Mesenchymal stem cell (in vitro differentiated cells and primary cell): ENCODE measurements around the gene GTF2F1.

Experiments
- DNase-seq: peaks from one replicate; pipeline ENCODE4 v3.0.0-alpha.2; 2013
- H2AFZ ChIP-seq: one replicate; pipeline ENCODE4 v1.6.1; 2013; ENCODE audit warnings: low read depth, mild to moderate bottlenecking, control low read depth, inconsistent platforms, low read length, moderate library complexity
- H2AK5ac ChIP-seq: 2 replicates; pipeline ENCODE4 v1.6.1; 2013; ENCODE audit warnings: low read length, moderate library complexity, mild to moderate bottlenecking, inconsistent platforms; ENCODE audit not compliant: severe bottlenecking
- H2BK120ac ChIP-seq: one replicate; pipeline ENCODE4 v1.6.1; 2013; ENCODE audit warnings: low read depth, mild to moderate bottlenecking, inconsistent platforms, low read length, moderate library complexity
- H2BK12ac ChIP-seq, 2 experiments: one replicate each; pipeline ENCODE4 v1.6.1; 2013; ENCODE audit warnings: inconsistent platforms in 2 of 2, low read length in 2 of 2, mild to moderate bottlenecking in 2 of 2, moderate library complexity in 2 of 2, control low read depth in 1 of 2
- H2BK15ac ChIP-seq: one replicate; pipeline ENCODE4 v1.6.1; 2013; ENCODE audit warnings: mild to moderate bottlenecking, low read depth, inconsistent platforms; ENCODE audit not compliant: poor library complexity, severe bottlenecking
- H2BK5ac ChIP-seq: 2 replicates; pipeline ENCODE4 v1.6.1; 2013; ENCODE audit warnings: low read depth, mild to moderate bottlenecking, low read length, control low read depth, inconsistent platforms; ENCODE audit not compliant: poor library complexity, severe bottlenecking
- H3K14ac ChIP-seq, 2 experiments: one replicate each; pipeline ENCODE4 v1.6.1; 2013; ENCODE audit warnings: inconsistent platforms in 2 of 2, low read length in 2 of 2, control low read depth in 1 of 2, mild to moderate bottlenecking in 1 of 2, moderate library complexity in 1 of 2
- H3K18ac ChIP-seq, 2 experiments: one replicate each; pipeline ENCODE4 v1.6.1; 2013; ENCODE audit warnings: inconsistent platforms in 2 of 2, low read length in 2 of 2, control low read depth in 1 of 2, low read depth in 1 of 2, mild to moderate bottlenecking in 1 of 2
- H3K23ac ChIP-seq, 2 experiments: one replicate each; pipeline ENCODE4 v1.6.1; 2013; ENCODE audit warnings: inconsistent platforms in 2 of 2, low read length in 2 of 2, mild to moderate bottlenecking in 2 of 2, moderate library complexity in 2 of 2, control low read depth in 1 of 2
- H3K27ac ChIP-seq: 2 replicates; pipeline ENCODE4 v1.5.1; 2013; ENCODE audit warnings: mild to moderate bottlenecking, moderate library complexity, low read length, control low read depth, inconsistent platforms; ENCODE audit not compliant: poor library complexity, severe bottlenecking
- H3K27me3 ChIP-seq, 2 experiments: 2 replicates each; pipeline versions ENCODE4 v1.6.1 to v1.7.0; 2013; ENCODE audit warnings: low read length in 2 of 2, mild to moderate bottlenecking in 2 of 2, moderate library complexity in 2 of 2, control low read depth in 1 of 2, inconsistent platforms in 1 of 2; ENCODE audit not compliant: control insufficient read depth in 1 of 2, insufficient read depth in 1 of 2
- H3K36me3 ChIP-seq, 2 experiments: 2 replicates each; pipeline versions ENCODE4 v1.6.1 to v1.7.0; 2013; ENCODE audit warnings: low read length in 2 of 2, control low read depth in 1 of 2, inconsistent platforms in 1 of 2, low read depth in 1 of 2, mild to moderate bottlenecking in 1 of 2; ENCODE audit not compliant: insufficient read depth in 2 of 2, control insufficient read depth in 1 of 2
- H3K4ac ChIP-seq, 2 experiments: one replicate each; pipeline ENCODE4 v1.6.1; 2013; ENCODE audit warnings: inconsistent platforms in 2 of 2, low read length in 2 of 2, mild to moderate bottlenecking in 2 of 2, moderate library complexity in 2 of 2, control low read depth in 1 of 2, low read depth in 1 of 2
- H3K4me1 ChIP-seq: 2 replicates; pipeline ENCODE4 v1.6.1; 2013; ENCODE audit warnings: low read depth, low read length, control low read depth; ENCODE audit not compliant: control insufficient read depth, insufficient read depth
- H3K4me2 ChIP-seq: 2 replicates; pipeline ENCODE4 v1.6.1; 2013; ENCODE audit warnings: low read length, mild to moderate bottlenecking, inconsistent platforms; ENCODE audit not compliant: poor library complexity, severe bottlenecking
- H3K4me3 ChIP-seq, 2 experiments: 2 replicates each; pipeline versions ENCODE4 v1.5.1 to v1.7.0; 2013; ENCODE audit warnings: low read length in 2 of 2, mild to moderate bottlenecking in 2 of 2, control low read depth in 1 of 2, low read depth in 1 of 2; ENCODE audit not compliant: insufficient read depth in 1 of 2
- H3K79me1 ChIP-seq: replicated peaks from 2 replicates; pipeline ENCODE4 v1.6.1; 2013; ENCODE audit warnings: mild to moderate bottlenecking, control low read depth, low read length, inconsistent platforms; ENCODE audit not compliant: poor library complexity, severe bottlenecking
- H3K9ac ChIP-seq: 2 replicates; pipeline ENCODE4 v1.7.0; 2013; ENCODE audit warnings: mild to moderate bottlenecking, low read length, moderate library complexity
- H3K9me3 ChIP-seq: 2 replicates; pipeline ENCODE4 v1.7.0; 2013; ENCODE audit warnings: mild to moderate bottlenecking, low read length; ENCODE audit not compliant: control insufficient read depth
- H4K8ac ChIP-seq: one replicate; pipeline ENCODE4 v1.6.1; 2013; ENCODE audit warnings: inconsistent platforms, mild to moderate bottlenecking, low read length, moderate library complexity
- H4K91ac ChIP-seq: one replicate; pipeline ENCODE4 v1.6.1; 2013; ENCODE audit warnings: mild to moderate bottlenecking, low read length, inconsistent platforms
- WGBS: methylation state at CpG from one replicate; pipeline ENCODE4 v1.1.7; 2013; ENCODE audit warnings: mixed read lengths; 5-methylcytosine and 5-hydroxymethylcytosine counted together

GTF2F1 gene

DNA sequence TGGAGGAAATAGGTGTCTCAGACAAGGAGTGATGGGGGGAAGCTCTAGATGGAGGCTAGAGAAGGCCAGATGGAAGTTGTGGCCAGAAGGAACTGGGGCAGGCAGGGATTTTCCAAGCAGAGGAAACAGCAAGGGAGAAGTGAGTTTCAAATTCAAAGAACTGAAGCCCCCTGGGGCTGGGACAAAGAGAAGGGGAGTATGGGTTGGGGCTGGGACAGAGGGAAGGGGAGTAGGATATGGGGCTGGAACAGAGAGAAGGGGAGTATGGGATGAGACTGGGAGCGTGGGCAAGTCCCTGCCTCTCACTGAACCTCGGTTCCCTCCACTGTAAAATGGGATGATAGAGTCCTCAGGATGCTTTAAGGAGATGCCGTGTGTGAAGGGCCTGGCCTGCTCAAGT, 1.9 kb upstream of the GTF2F1 start:
- H3K4me1 ChIP-seq, result peaks cover 12% of the 10 kb centered on the region
- H2BK12ac ChIP-seq, result peak overlapping the region in 1 of 2 experiments; percentile 83
- no peaks in the 10 kb centered on the region for H3K27me3 ChIP-seq
- no peak overlapping the region for H3K4ac ChIP-seq
- no peak overlapping the region for H3K4me2 ChIP-seq
- H2AFZ ChIP-seq, result no peak overlapping the region
- no peak overlapping the region for H4K91ac ChIP-seq
- H3K18ac ChIP-seq, result no peak overlapping the region
- no peak overlapping the region for H3K27ac ChIP-seq
- no peak overlapping the region for H2BK15ac ChIP-seq
- H2AK5ac ChIP-seq, result no peak overlapping the region
- no peak for DNase-seq
- peaks cover 13 to 14% of the 10 kb centered on the region in 2 experiments for H3K36me3 ChIP-seq
- H3K9me3 ChIP-seq, result no peaks in the 10 kb centered on the region
- 96% methylated on average over 3 of the region's 3 CpGs for WGBS
- H3K79me1 ChIP-seq, result peaks cover 14% of the 10 kb centered on the region
- H3K9ac ChIP-seq, result no peak overlapping the region
- no peak overlapping the region for H3K4me3 ChIP-seq
- no peak overlapping the region for H4K8ac ChIP-seq
- peak overlapping the region; percentile 45 for H2BK120ac ChIP-seq
- H3K23ac ChIP-seq, result no peak overlapping the region
- no peak overlapping the region for H2BK5ac ChIP-seq
- no peak overlapping the region for H3K14ac ChIP-seq

DNA sequence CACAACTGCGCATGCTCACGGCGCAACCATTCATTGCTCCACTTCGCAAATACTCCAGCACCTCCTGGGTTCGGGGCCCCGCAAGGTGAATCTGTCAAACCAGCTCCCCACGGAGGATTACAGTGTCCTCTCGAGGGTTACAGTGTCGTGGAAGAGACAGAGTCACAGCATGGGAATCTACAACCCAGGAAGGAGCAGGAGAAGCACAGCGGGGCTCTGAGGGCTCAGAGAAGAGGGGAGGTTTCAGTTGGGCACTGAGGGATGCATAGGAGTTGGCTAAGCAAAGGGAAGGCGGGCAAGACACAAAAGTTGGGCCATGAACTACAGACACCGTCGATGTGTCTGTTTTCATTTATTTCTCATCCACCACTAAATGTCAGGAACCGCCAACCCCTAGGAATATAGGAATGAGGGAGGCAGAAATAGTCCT, 1.0 kb upstream of the GTF2F1 start:
- Histone ChIP-seq H2BK5ac (peak overlapping the region; percentile 63), H3K36me3 (peaks cover 19 to 21% of the 10 kb centered on the region in 2 experiments), H2BK120ac (no peak overlapping the region), H3K9ac (peak overlapping the region; percentile 96), H2BK15ac (peak overlapping the region; percentile 55), H3K14ac (peak overlapping the region in 1 of 2 experiments; percentile 69), H3K23ac (no peak overlapping the region), H2AK5ac (peak overlapping the region; percentile 17), H3K18ac (peak overlapping the region; percentile 85 to 99), H3K4me3 (peak overlapping the region; percentile 93 to 96), H3K4me2 (peak overlapping the region; percentile 91), H4K91ac (peak overlapping the region; percentile 60), H4K8ac (peak overlapping the region; percentile 89), H3K4ac (peak overlapping the region in 1 of 2 experiments; percentile 77), H3K79me1 (peaks cover 19% of the 10 kb centered on the region), H2BK12ac (peak overlapping the region; percentile 28 to 58), H3K27me3 (no peaks in the 10 kb centered on the region), H3K9me3 (no peaks in the 10 kb centered on the region), H3K4me1 (peaks cover 12% of the 10 kb centered on the region), H3K27ac (peak overlapping the region; percentile 96), H2AFZ (peak overlapping the region; percentile 94)
- no peak for DNase-seq
- WGBS, result 16% methylated on average over 11 of the region's 14 CpGs

- Histone ChIP-seq H3K9ac (peak overlapping the region; percentile 96), H3K27ac (peak overlapping the region; percentile 96), H2BK12ac (peak overlapping the region; percentile 38 to 60), H2AK5ac (peak overlapping the region; percentile 44), H2BK120ac (peak overlapping the region; percentile 87), H3K4me1 (peaks cover 12% of the 10 kb centered on the region), H3K4ac (peak overlapping the region; percentile 57 to 97), H3K36me3 (peaks cover 34% of the 10 kb centered on the region in 2 experiments), H3K4me2 (peak overlapping the region; percentile 91), H3K18ac (peak overlapping the region; percentile 84 to 96), H3K14ac (peak overlapping the region; percentile 43 to 92), H3K9me3 (no peaks in the 10 kb centered on the region), H2BK15ac (no peak overlapping the region), H3K4me3 (peak overlapping the region; percentile 93 to 96), H4K91ac (peak overlapping the region; percentile 90), H3K79me1 (peaks cover 30% of the 10 kb centered on the region), H4K8ac (peak overlapping the region; percentile 70), H2AFZ (peak overlapping the region; percentile 90), H3K23ac (peak overlapping the region in 1 of 2 experiments; percentile 94), H3K27me3 (no peaks in the 10 kb centered on the region), H2BK5ac (no peak overlapping the region)
- peak; percentile 11 for DNase-seq
- 5% methylated on average over 27 of the region's 30 CpGs for WGBS
Observed at GRCh38 chr19:6392221-6393073, 517 bp downstream of the GTF2F1 start.

DNA sequence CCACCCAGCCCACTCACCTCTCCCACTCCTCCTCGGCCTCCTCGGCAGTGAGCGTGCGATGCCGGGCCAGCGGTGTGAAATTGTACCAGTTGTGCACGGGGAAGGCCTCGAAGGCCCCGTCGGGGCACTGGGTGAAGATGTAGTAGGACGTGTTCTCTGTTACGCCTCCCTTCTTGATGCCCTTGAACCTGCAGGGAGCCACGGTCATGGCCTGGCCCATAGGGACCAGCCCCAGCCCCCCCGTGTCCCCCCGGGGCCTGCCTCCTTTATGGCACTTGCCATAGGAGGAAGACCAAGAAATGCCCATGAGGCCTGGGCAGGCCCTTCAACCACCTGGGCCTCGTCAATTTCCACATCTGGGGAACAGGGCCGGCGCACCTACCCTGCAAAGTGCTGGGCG, 5.6 kb downstream of the GTF2F1 start:
- no peak overlapping the region for H4K91ac ChIP-seq
- no peak overlapping the region for H2AK5ac ChIP-seq
- H2BK15ac ChIP-seq, result no peak overlapping the region
- H3K9ac ChIP-seq, result no peak overlapping the region
- no peak overlapping the region for H3K18ac ChIP-seq
- H3K14ac ChIP-seq, result no peak overlapping the region
- no peak for DNase-seq
- no peak overlapping the region for H2AFZ ChIP-seq
- no peak overlapping the region for H3K4ac ChIP-seq
- H3K4me1 ChIP-seq, result peaks cover 10% of the 10 kb centered on the region
- no peak overlapping the region for H3K4me3 ChIP-seq
- WGBS, result 97% methylated on average over 19 of the region's 19 CpGs
- H3K79me1 ChIP-seq, result peaks cover 44% of the 10 kb centered on the region
- H3K27ac ChIP-seq, result no peak overlapping the region
- H3K23ac ChIP-seq, result peak overlapping the region in 1 of 2 experiments; percentile 42
- no peaks in the 10 kb centered on the region for H3K9me3 ChIP-seq
- no peak overlapping the region for H2BK12ac ChIP-seq
- H4K8ac ChIP-seq, result no peak overlapping the region
- no peak overlapping the region for H3K4me2 ChIP-seq
- no peak overlapping the region for H2BK5ac ChIP-seq
- H3K27me3 ChIP-seq, result no peaks in the 10 kb centered on the region
- no peak overlapping the region for H2BK120ac ChIP-seq
- H3K36me3 ChIP-seq, result peaks cover 76 to 79% of the 10 kb centered on the region in 2 experiments
